IPS-NIHi7 (cell line): ENCODE data around the gene SLC46A3.

Experiments used
- DNase-seq: peaks from one replicate; pipeline ENCODE4 v3.0.0; 2012; ENCODE audit warnings: mixed read lengths; ENCODE audit errors: extremely low spot score

Gene SLC46A3

GRCh38 chr13:28730762-28731161, 12.0 kb upstream of the SLC46A3 start:
- no peak for DNase-seq

- no peak for DNase-seq
These were observed 10.8 kb upstream of the SLC46A3 start for GRCh38 chr13:28729541-28729940.

- DNase-seq, result no peak
These were observed 9.9 kb upstream of the SLC46A3 start for GRCh38 chr13:28728642-28729041.

DNA sequence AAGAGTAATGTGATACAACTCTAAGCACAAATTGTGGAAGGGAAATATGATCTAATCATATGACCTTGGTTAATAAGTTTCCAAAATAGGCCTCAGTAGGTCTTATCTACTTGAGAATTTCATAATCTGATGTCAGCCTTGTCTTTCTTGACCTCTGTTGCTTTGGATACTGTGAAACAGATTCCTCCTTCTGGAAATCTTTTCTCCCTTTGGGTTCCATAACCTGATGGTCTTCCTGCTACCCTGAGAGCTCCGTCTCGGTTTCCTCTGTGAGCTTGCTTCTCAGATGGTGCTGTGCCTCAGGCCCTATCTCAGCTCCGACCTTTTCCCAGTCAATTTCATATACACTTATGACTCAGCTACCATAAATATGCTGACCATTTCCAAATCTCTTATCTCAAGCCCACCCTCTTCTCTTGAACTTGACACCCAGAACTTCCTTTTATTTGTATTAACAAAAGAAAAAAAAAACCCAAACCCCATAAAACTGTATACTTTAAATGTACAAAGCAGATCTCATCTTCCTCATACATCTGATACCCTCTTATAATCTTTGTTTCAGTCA, 6.4 kb upstream of the SLC46A3 start:
- DNase-seq, result no peak

GRCh38 chr13:28723806-28724205, 5.0 kb upstream of the SLC46A3 start:
- DNase-seq, result no peak

DNA sequence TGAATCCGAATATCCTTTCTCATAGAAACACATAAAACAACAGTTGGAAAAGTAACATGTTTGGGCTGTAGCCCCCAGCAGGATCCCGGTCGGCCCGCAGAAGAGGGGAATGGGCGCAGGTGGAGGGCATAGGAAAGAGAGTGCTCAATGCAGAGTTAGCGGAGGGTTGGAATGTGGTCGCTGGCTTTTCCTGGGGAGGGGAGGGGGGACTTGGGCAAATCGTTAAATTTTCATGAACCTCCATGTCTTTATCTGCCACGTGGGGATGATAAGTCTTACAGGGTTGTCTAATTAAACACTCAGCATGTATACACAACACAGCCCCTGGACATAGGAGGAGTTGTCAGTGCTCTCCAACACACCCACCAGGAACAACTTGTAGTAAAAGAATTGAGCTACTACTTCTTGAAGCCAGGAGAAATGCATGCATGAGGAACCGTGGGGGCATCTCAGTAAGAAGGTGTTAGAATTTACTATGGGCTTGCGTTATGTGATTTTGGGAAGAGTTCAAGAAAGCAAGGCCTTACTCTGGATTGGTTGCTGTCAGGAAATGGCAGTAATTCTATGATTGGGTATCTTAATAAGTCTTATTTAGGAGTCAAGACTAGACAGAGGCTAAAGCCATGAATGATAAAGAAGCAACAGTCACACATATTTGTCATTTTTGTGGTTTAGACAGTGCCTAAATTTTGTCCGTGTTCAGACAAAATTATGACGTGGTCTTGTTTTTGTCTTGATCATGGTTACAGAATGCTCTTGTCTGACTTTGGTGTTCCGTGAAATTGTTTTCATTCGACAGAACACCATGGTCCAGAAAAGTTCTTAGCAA, 671 bp upstream of the SLC46A3 start:
- no peak for DNase-seq

DNA sequence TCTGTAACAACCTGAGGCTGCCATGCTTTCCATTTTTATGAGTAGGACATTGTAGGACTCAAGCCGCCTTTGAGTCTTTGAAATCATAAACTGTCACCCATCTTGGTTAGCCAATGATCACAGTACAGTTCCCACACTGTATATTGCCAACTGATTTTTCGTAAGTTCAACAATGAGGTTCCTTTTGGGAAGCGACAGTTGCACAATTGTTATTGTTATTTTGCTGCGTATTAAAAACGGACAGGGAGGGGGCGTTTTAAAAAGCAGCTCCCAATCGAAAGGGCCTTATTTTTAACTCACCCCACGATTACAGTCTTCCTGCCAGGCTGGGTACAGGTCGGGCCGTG, 601 bp downstream of the SLC46A3 start:
- DNase-seq, result no peak

GRCh38 chr13:28717170-28717569, 1.6 kb downstream of the SLC46A3 start:
- DNase-seq, result no peak

DNA sequence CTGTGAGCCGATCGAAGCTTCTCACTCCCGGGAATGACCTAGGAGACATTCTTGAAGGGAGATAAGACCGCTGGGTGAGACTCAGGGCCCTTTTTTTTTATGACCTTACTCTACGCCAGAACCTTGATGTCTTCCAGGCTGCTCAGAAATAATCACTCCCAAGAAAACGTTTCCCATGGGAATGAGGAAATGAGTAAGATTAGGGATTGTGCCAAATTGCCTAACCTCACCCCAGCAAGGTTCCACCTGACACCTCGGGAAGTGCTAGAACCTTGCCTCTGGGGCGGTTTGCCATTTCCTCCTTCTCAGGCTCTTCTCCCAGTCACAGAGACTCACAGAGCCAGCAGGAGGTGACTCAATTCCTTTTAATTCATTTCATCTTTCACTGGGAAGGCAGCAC, 2.3 kb downstream of the SLC46A3 start:
- DNase-seq, result no peak

- no peak for DNase-seq
These were observed 4.1 kb downstream of the SLC46A3 start for GRCh38 chr13:28714651-28715050.

- no peak for DNase-seq
These were observed 8.6 kb downstream of the SLC46A3 start for GRCh38 chr13:28710161-28710560.

GRCh38 chr13:28707629-28708427, 10.9 kb downstream of the SLC46A3 start:
- DNase-seq, result no peak

DNA sequence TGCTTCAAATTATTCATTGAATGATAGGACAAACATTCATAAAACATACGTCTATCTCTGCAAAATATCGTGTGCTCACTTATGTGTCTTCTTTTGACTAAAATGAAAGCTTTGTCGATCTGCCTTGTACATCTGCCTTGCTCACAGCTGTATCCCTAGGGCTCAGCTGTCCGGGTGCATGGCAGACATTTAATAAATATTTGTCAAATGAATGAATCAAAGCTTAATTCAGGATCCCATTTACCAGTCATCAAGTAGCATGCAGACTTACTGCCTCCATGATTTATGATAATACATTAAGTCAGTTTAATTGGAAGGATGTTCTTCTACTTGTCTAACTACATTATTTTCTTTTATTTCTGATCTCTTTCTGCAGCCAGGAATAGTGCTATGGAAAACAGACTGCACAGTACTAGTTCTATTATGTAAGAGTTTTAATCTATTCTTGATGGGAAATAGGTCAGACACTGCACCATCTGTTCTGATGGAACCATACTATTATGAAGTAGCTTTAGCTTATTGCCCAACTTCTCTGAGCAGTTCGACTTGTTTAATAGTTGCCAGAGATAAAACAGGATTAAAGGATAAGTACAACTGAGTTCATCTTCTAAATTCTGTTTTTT, 13.2 kb downstream of the SLC46A3 start:
- no peak for DNase-seq

DNA sequence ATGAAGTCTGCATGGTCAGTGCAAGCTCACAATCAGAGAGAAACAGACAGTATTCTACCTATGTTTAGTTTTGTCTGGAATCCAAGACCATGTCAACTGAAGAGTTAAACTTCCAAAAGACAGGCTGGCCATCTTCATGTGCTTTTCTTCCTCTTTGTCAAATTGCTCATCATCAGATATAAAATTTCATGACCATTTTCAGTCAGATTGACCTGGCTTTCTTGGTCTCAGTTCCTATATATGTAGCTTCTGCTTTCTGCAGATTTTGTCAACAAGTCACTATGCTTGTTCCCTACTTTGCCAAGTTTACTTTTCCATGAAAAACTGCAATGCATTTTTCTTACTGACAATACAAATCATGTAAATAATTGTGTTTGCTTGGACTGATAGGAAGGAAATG, 13.9 kb downstream of the SLC46A3 start:
- no peak for DNase-seq

DNA sequence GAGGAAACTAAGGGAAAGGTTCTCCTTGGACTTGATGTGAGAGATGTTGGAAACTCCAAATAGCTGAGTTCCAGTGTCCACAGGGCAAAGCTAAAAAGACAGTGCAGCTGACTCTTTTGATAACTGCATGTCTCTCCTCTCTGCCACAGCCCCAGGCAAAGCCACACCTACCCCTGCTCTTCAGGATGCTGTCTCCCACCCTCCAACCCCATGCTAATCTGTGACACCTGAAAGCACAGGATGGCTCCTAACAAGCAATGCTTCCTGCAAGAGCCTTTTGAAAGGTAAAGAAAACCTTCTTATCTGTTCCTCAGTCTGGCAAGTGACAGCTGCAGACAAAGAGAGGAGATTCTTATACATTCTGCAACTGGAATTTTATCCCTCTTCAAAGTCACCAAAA, 14.5 kb downstream of the SLC46A3 start:
- peak; percentile 25 for DNase-seq

GRCh38 chr13:28699246-28699645, 19.5 kb downstream of the SLC46A3 start:
- no peak for DNase-seq

GRCh38 chr13:28697441-28697840, 21.3 kb downstream of the SLC46A3 start:
- no peak for DNase-seq

GRCh38 chr13:28693605-28694491, 24.9 kb downstream of the SLC46A3 start:
- peak; percentile 22 for DNase-seq

DNA sequence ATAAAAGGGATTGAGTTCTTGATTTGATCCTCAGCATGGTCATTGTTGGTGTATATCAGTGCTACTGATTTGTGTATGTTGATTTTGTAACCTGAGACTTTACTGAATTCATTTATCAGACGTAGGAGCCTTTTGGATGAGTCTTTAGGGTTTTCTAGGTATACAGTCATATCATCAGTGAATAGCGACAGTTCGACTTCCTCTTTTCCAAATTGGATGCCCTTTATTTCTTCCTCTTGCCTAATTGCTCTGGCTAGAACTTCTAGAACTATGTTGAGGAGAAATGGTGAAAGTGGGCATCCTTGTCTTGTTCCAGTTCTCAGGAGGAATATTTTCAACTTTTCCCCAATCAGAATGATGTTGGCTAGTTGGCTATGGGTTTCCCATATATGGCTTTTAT, 32.9 kb downstream of the SLC46A3 start:
- no peak for DNase-seq

GRCh38 chr13:28685114-28685513, 33.7 kb downstream of the SLC46A3 start:
- no peak for DNase-seq

- DNase-seq, result peak; percentile 73
These were observed 34.5 kb downstream of the SLC46A3 start for GRCh38 chr13:28684257-28684656.
